Nephron (organoid): ENCODE results near the gene EIF5.

Experiments used
- H3K27ac Mint-ChIP-seq, 3 experiments: 2 replicates each; pipeline ENCODE4 v1.8.0; 2020; ENCODE audit warnings: mixed read lengths in 3 of 3, mild to moderate bottlenecking in 2 of 3, moderate library complexity in 1 of 3
- H3K27me3 Mint-ChIP-seq: 2 replicates; pipeline ENCODE4 v1.8.0; 2021; ENCODE audit warnings: low read depth, mild to moderate bottlenecking, moderate library complexity, mixed read lengths
- H3K36me3 Mint-ChIP-seq: 2 replicates; pipeline ENCODE4 v1.8.0; 2020; ENCODE audit warnings: low read depth, mixed read lengths
- H3K4me1 Mint-ChIP-seq: 2 replicates; pipeline ENCODE4 v1.8.0; 2020; ENCODE audit warnings: mixed read lengths
- H3K4me3 Mint-ChIP-seq, 3 experiments: 2 replicates each; pipeline ENCODE4 v1.8.0; 2020; ENCODE audit warnings: mild to moderate bottlenecking in 3 of 3, mixed read lengths in 3 of 3, moderate library complexity in 2 of 3
- H3K9me3 Mint-ChIP-seq: 2 replicates; pipeline ENCODE4 v1.8.0; 2020; ENCODE audit warnings: mixed read lengths
- CTCF ChIP-seq, 3 experiments: fragments of 200-600 bp; sonication (generic); IDR thresholded peaks; one replicate each; pipeline ENCODE4 v1.5.0; 2021; ENCODE audit warnings: antibody characterized with exemption in 3 of 3; ENCODE audit not compliant: unreplicated experiment in 3 of 3

Gene EIF5

DNA sequence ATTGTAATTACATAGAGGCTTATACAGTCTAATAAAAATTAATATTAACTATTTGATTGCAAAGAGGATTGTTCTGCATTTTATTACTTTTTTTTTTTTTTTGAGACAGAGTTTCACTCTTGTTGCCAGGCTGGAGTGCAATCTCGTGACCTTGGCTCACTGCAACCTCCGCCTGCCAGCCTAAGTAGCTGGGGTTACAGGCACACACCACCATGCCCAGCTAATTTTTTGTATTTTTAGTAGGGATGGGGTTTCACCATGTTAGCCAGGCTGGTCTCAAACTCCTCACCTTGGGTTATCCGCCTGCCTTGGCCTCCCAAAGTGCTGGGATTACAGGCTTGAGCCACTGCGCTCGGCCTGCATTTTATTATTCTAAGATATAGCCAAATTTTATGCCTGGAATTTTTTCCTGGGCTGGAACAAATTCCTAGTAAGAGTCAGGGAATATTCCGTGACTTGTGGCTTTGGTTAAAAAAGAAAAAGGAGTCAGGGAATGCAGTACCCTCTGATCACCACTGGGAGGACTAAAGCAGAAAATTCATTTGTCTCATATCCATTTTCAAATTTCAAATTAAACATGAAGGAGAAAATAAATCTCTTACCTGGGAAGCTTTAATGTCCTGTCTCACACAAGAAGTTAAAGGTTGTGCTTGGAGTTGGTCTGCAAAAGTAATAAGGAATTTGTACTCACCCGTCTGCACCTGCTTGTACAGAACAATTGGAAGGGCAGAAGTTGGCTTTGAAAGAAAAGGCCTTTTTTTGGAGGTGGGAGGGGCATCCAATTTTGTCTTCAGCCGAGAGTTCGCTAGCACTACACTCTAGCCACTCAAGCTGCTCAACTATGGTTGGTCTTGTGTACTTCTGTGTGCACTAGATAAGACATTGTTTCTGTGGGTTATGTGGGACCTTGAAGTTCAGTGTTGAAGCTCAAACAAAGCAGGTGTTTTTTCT lies 59.9 kb downstream of the EIF5 start:
- H3K4me1 Mint-ChIP-seq: peaks cover 43% of the 10 kb centered on the region
- peak overlapping the region in 1 of 3 experiments; percentile 54 for H3K27ac Mint-ChIP-seq
- H3K9me3 Mint-ChIP-seq: no peaks in the 10 kb centered on the region
- TF ChIP-seq CTCF (IDR thresholded peaks at IDR 0.05; ENCODE audit: unreplicated experiment in 3 of 3): peak; percentile 70 to 85 (median 76)
- H3K4me3 Mint-ChIP-seq: no peak overlapping the region
- H3K27me3 Mint-ChIP-seq: no peaks in the 10 kb centered on the region
- H3K36me3 Mint-ChIP-seq: no peaks in the 10 kb centered on the region
